PC-3 (cell line): ENCODE results near the gene MAPKBP1. TPM values are rescaled to one million over a fixed set of nuclear protein-coding genes. Genes with fewer than 3 reads are reported as not detected.

ENCODE experiments used
- ATAC-seq: fragments of 200-7000 bp; cut with Tn5 transposase; 2 replicates; pipeline ENCODE4 v1.9.1; 2020; ENCODE audit warnings: mild to moderate bottlenecking, moderate library complexity
- BruUV-seq: library from RNA; stranded (reverse); fragments of 400-500 nt; replicated peaks from 2 replicates; lab custom pipeline; 2021; lab: Mats Ljungman, UMichigan
- CTCF ChIA-PET: fragments of 300-600 bp; sonication (Branson Sonifier 250); formaldehyde crosslinking; loops from one replicate; lab custom pipeline; 2022; ENCODE audit warnings: antibody characterized with exemption; lab: Charles Lee
- POLR2A ChIA-PET: fragments of 300-600 bp; sonication (Branson Sonifier 250); formaldehyde crosslinking; loops from one replicate; lab custom pipeline; 2022; ENCODE audit warnings: antibody characterized with exemption; ENCODE audit not compliant: unreplicated experiment; lab: Charles Lee
- DNase-seq: peaks from one replicate; pipeline ENCODE4 v3.0.0-alpha.2; 2015
- H2AFZ ChIP-seq: fragments of 300-600 bp; sonication (generic); 2 replicates; pipeline ENCODE4 v1.6.0; 2016; ENCODE audit warnings: antibody characterized with exemption, low read length
- H3F3A ChIP-seq: fragments of 300-600 bp; sonication (generic); one replicate; pipeline ENCODE4 v1.6.0; 2017; ENCODE audit warnings: antibody characterized with exemption, low read length, control low read depth, mild to moderate bottlenecking; ENCODE audit not compliant: unreplicated experiment
- H3K27ac ChIP-seq: fragments of 300-600 bp; sonication (generic); 2 replicates; pipeline ENCODE4 v1.5.1; 2016; ENCODE audit warnings: mild to moderate bottlenecking, low read length
- H3K27me3 ChIP-seq: fragments of 300-600 bp; sonication (generic); 2 replicates; pipeline ENCODE4 v1.6.1; 2016; ENCODE audit warnings: low read length, mixed read lengths
- H3K36me3 ChIP-seq: fragments of 300-600 bp; sonication (generic); 2 replicates; pipeline ENCODE4 v1.6.1; 2016; ENCODE audit warnings: low read depth, mixed run types, low read length, mixed read lengths
- H3K4me1 ChIP-seq: fragments of 300-600 bp; sonication (generic); 2 replicates; pipeline ENCODE4 v1.5.1; 2016; ENCODE audit warnings: low read length; ENCODE audit not compliant: insufficient read depth
- H3K4me2 ChIP-seq: fragments of 300-600 bp; sonication (generic); 2 replicates; pipeline ENCODE4 v1.6.0; 2016; ENCODE audit warnings: low read length
- H3K4me3 ChIP-seq: fragments of 300-600 bp; sonication (generic); 2 replicates; pipeline ENCODE4 v1.5.1; 2016; ENCODE audit warnings: mild to moderate bottlenecking, low read length, mixed read lengths
- H3K79me2 ChIP-seq: fragments of 300-600 bp; sonication (generic); 2 replicates; pipeline ENCODE4 v1.6.1; 2017; ENCODE audit warnings: low read length, mixed read lengths
- H3K9ac ChIP-seq: fragments of 300-600 bp; sonication (generic); 2 replicates; pipeline ENCODE4 v1.6.0; 2016; ENCODE audit warnings: mild to moderate bottlenecking, low read length
- H3K9me2 ChIP-seq: fragments of 300-600 bp; sonication (generic); replicated peaks from 2 replicates; pipeline ENCODE4 v1.6.1; 2016; ENCODE audit warnings: mixed run types, low read length, mixed read lengths
- H3K9me3 ChIP-seq: fragments of 300-600 bp; sonication (generic); 2 replicates; pipeline ENCODE4 v1.6.1; 2016; ENCODE audit warnings: low read length, mixed read lengths
- H4K20me1 ChIP-seq: fragments of 300-600 bp; sonication (generic); 2 replicates; pipeline ENCODE4 v1.6.1; 2016; ENCODE audit warnings: low read length, mixed read lengths
- EZH2 ChIP-seq: fragments of 300-600 bp; sonication (generic); IDR thresholded peaks from one replicate; pipeline ENCODE4 v1.6.1; 2017; ENCODE audit warnings: antibody characterized with exemption, mild to moderate bottlenecking, low read length; ENCODE audit not compliant: unreplicated experiment
- EZH2phosphoT487 ChIP-seq: fragments of 300-600 bp; sonication (generic); IDR thresholded peaks from 2 replicates; pipeline ENCODE4 v1.6.1; 2018; ENCODE audit warnings: mild to moderate bottlenecking, antibody characterized with exemption, low read length, borderline replicate concordance
- intact Hi-C: fragments of 100-400 bp; cut with micrococcal nuclease; formaldehyde crosslinking; loops from 2 replicates; pipeline ENCODE4 v1.9.0; 2023
- microRNA-seq: library from miRNA; unstranded; fragments of <30 nt; microRNA quantifications from one replicate; pipeline ENCODE4 v1.1.0, GENCODE V29; 2020; ENCODE audit not compliant: unreplicated experiment
- total RNA-seq: library from RNA; depleted of rRNA; stranded (reverse); fragments of >200 nt; gene quantifications from 2 replicates; pipeline ENCODE4 v1.2.3, GENCODE V29; 2014; rRNA removed
- TF ChIP-seq, protein P1 (sequence below): fragments of 300-600 bp; sonication (generic); conservative IDR thresholded peaks from 2 replicates; pipeline ENCODE4 v1.5.1; 2017; ENCODE audit warnings: antibody characterized with exemption, low read depth, mild to moderate bottlenecking, low read length

Gene MAPKBP1
- total RNA-seq, 1 experiment from 2014 or later, result 29.1 TPM

DNA sequence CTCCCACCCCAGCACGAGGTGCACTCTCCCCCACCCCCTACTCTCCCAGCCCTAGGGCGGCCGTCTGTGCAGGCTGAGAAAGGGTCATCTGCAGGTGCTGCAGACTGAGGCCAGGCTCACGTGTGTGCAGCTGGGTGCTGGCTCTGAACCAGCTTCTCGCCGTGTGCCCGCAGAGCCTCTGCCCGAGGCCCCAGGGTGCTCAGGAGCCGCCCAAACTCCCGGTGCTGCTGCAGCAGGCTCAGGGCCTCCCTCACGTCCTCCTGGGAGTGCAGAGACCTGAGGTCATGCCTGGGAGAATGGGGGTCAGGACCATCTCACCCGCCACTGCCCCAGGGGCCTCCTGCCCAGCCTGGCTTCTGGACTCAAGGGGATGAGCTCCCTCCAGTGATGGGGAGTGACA lies 102.4 kb downstream of the MAPKBP1 start:
- POLR2A ChIA-PET, result no interaction called here
- H3K36me3 ChIP-seq, result no peaks in the 10 kb centered on the region
- CTCF ChIA-PET, result no interaction called here
- H3K9ac ChIP-seq, result no peak overlapping the region
- no TSS peak for BruUV-seq
- no peaks in the 10 kb centered on the region for H4K20me1 ChIP-seq
- H3K79me2 ChIP-seq, result no peaks in the 10 kb centered on the region
- no peaks in the 10 kb centered on the region for H3F3A ChIP-seq
- no peak overlapping the region for H3K27ac ChIP-seq
- no peaks in the 10 kb centered on the region for H3K9me3 ChIP-seq
- H3K4me3 ChIP-seq, result no peak overlapping the region
- TF ChIP-seq EZH2phosphoT487, result no peak
- TF ChIP-seq, protein P1, sequence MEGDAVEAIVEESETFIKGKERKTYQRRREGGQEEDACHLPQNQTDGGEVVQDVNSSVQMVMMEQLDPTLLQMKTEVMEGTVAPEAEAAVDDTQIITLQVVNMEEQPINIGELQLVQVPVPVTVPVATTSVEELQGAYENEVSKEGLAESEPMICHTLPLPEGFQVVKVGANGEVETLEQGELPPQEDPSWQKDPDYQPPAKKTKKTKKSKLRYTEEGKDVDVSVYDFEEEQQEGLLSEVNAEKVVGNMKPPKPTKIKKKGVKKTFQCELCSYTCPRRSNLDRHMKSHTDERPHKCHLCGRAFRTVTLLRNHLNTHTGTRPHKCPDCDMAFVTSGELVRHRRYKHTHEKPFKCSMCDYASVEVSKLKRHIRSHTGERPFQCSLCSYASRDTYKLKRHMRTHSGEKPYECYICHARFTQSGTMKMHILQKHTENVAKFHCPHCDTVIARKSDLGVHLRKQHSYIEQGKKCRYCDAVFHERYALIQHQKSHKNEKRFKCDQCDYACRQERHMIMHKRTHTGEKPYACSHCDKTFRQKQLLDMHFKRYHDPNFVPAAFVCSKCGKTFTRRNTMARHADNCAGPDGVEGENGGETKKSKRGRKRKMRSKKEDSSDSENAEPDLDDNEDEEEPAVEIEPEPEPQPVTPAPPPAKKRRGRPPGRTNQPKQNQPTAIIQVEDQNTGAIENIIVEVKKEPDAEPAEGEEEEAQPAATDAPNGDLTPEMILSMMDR, result no peak
- no peak for TF ChIP-seq EZH2
- ATAC-seq (no peak), DNase-seq (no peak)
- H2AFZ ChIP-seq, result no peak overlapping the region
- no peak overlapping the region for H3K4me2 ChIP-seq
- H3K27me3 ChIP-seq, result no peaks in the 10 kb centered on the region
- peaks cover 7% of the 10 kb centered on the region for H3K4me1 ChIP-seq
- no peaks in the 10 kb centered on the region for H3K9me2 ChIP-seq
- intact Hi-C loops, result no loop called here

Small RNA genes within 50 kb of the gene (microRNA-seq; reads per million reads assigned to microRNA genes)
- not detected for gene MIR4310

Other genes starting within 250 kb of the MAPKBP1 start
- gene RPAP1, start 230.2 kb upstream of the MAPKBP1 start, total RNA-seq, result 28.4 and 51.1 TPM in 2 replicates
- 20.0 and 23.5 TPM in 2 replicates for gene TYRO3, start 215.3 kb upstream of the MAPKBP1 start, total RNA-seq
- 19.0 and 21.2 TPM in 2 replicates for gene MGA, start 114.1 kb upstream of the MAPKBP1 start, total RNA-seq
- 8.1 and 13.7 TPM in 2 replicates for gene JMJD7, start 53.6 kb downstream of the MAPKBP1 start, total RNA-seq
- 7.0 and 12.2 TPM in 2 replicates for gene PLA2G4B, start 64.4 kb downstream of the MAPKBP1 start, total RNA-seq
- 0.84 and 0.98 TPM in 2 replicates for gene SPTBN5, start 119.6 kb downstream of the MAPKBP1 start, total RNA-seq
- 57.8 and 66.9 TPM in 2 replicates for gene EHD4, start 198.1 kb downstream of the MAPKBP1 start, total RNA-seq
- not detected in 2 replicates for gene PLA2G4E, start 246.6 kb downstream of the MAPKBP1 start, total RNA-seq